SJCRH30 (cell line): ENCODE data around the gene A2M. TPM values are rescaled to one million over a fixed set of nuclear protein-coding genes. Genes with fewer than 3 reads are reported as not detected.

ENCODE experiments used
- DNase-seq, 2 experiments: peaks; one replicate each; pipeline ENCODE4 v3.0.0-alpha.2; 2015 to 2020
- H3K27ac ChIP-seq: fragments of 250-450 bp; sonication (Bioruptor Pico); 2 replicates; pipeline ENCODE4 v1.5.1; 2020; ENCODE audit warnings: mild to moderate bottlenecking, moderate library complexity
- H3K27me3 ChIP-seq: fragments of 250-450 bp; sonication (Bioruptor Pico); 2 replicates; pipeline ENCODE4 v1.5.1; 2020; ENCODE audit warnings: mild to moderate bottlenecking, moderate library complexity
- H3K36me3 ChIP-seq: fragments of 250-450 bp; sonication (Bioruptor Pico); 2 replicates; pipeline ENCODE4 v1.5.1; 2020; ENCODE audit warnings: mild to moderate bottlenecking, moderate library complexity
- H3K4me1 ChIP-seq: fragments of 250-450 bp; sonication (Bioruptor Pico); 2 replicates; pipeline ENCODE4 v1.5.1; 2020; ENCODE audit warnings: mild to moderate bottlenecking, moderate library complexity
- H3K4me3 ChIP-seq: fragments of 250-450 bp; sonication (Bioruptor Pico); 2 replicates; pipeline ENCODE4 v1.5.1; 2020; ENCODE audit warnings: mild to moderate bottlenecking, moderate library complexity
- H3K9me3 ChIP-seq: fragments of 250-450 bp; sonication (Bioruptor Pico); replicated peaks from 2 replicates; pipeline ENCODE4 v1.5.1; 2020; ENCODE audit warnings: mild to moderate bottlenecking, moderate library complexity
- total RNA-seq: library from RNA; depleted of rRNA; stranded (reverse); fragments of >200 nt; shearing (Covaris generic); gene quantifications from 2 replicates; pipeline ENCODE4 v1.2.3, GENCODE V29; 2014

The A2M gene
- total RNA-seq, 1 experiment from 2014 or later: 0.87 TPM

DNA sequence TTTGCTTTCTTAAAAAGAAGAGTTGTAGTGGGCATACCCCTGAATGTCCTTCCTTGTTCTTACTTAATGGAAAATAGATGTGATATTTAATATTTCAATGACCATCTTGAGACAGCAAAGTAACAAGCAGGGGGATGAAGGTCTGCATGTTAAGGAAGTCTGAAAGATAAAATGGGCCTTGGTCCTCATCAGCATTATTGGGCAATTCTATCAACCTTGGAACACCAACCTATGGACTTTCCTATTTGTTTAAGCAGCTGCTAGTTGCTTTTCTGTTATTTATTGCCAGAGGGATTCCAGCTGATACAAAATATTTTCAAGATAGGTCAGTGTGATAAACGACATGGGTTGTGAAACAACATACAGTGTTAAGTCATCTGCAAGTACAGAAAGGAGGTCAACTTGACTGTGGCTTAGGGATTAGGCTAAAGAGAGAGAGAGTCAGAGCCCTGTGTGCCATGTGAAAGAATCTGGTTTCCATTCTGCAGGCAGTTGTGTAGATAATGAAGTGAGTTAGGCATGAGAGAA, 16.4 kb upstream of the A2M start:
- no peak overlapping the region for H3K4me3 ChIP-seq
- no peaks in the 10 kb centered on the region for H3K27me3 ChIP-seq
- DNase-seq: no peak
- peaks cover 8% of the 10 kb centered on the region; the same call in 1 of the 2 replicates for H3K4me1 ChIP-seq
- no peaks in the 10 kb centered on the region for H3K9me3 ChIP-seq
- H3K36me3 ChIP-seq: no peaks in the 10 kb centered on the region
- H3K27ac ChIP-seq: no peak overlapping the region

DNA sequence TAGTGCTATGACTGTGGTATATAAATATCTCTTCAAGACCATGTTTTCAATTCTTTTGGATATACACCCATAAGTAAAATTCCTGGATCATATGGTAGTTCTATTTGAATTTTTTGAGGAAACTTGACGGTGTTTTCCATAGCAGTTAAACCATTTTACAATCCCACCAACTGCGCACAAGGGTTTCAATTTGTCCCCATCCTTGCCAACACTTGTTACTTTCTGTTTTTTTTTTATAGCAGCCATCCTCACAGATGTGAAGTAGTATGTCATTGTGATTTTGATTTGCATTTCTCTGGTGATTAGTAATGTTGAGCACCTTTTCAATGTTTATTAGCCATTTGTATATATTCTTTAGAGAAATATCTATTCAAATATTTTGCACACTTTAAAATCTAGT, 14.5 kb upstream of the A2M start:
- no peak for DNase-seq
- Histone ChIP-seq H3K36me3 (no peaks in the 10 kb centered on the region), H3K27me3 (no peaks in the 10 kb centered on the region), H3K4me3 (no peak overlapping the region), H3K4me1 (peaks cover 4% of the 10 kb centered on the region; the same call in 1 of the 2 replicates), H3K9me3 (no peaks in the 10 kb centered on the region), H3K27ac (no peak overlapping the region)

DNA sequence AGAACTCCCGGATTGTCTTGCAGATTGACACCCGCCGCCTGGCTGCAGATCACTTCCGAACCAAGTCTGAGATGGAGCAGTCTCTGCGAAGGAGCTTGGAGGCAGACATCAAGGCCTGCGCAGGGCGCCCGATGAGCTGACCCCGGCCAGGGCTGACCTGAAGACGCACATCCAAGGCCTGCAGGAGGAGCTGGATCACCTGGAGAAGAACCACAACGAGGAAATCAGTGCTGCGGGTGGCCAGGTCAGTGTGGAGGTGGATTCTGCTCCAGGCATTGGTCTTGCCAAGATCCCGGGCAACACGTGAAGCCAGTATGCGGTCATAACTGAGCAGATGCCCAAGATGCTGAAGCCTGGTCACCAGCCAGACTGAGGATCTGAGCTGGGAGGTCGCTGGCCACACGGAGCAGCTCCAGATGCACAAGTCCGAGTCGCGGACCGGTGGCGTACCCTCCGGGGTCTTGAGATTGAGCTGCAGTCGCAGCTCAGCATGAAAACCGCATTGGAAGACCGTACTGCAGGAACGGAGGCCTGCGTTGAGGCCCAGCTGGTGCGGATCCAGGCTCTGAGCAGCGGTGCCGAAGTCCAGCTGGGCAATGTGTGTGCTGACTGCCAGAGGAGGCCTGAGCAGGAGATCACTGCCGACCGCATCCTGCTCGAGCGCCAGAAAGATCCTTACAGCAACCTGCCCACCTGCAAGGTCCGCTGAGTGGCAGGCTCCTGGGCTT, 12.4 kb upstream of the A2M start:
- no peaks in the 10 kb centered on the region for H3K36me3 ChIP-seq
- no peak overlapping the region for H3K27ac ChIP-seq
- no peaks in the 10 kb centered on the region for H3K27me3 ChIP-seq
- H3K9me3 ChIP-seq: no peaks in the 10 kb centered on the region
- H3K4me3 ChIP-seq: no peak overlapping the region
- DNase-seq: no peak
- H3K4me1 ChIP-seq: no peaks in the 10 kb centered on the region

DNA sequence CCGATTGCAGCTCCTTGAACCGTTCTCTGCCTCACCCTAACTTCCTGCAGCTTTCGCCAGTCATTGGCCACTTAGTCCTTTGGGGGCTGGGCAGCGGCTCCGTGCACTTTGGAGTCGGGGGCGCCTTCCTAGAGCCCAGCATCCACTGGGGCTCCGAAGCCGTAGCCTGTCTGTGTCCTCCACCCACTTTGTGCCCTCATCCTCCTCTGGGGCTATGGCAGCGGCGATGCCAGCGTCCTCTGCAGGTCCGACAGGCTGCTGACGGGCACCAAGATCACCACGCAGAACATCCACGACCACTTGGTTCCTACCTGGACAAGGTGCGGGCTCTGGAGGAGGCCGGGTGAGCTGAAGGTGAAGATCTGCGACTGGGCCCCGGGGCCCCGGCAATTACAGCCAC, 11.8 kb upstream of the A2M start:
- no peaks in the 10 kb centered on the region for H3K9me3 ChIP-seq
- no peaks in the 10 kb centered on the region for H3K27me3 ChIP-seq
- no peaks in the 10 kb centered on the region for H3K36me3 ChIP-seq
- no peak for DNase-seq
- H3K4me3 ChIP-seq: no peak overlapping the region
- H3K27ac ChIP-seq: no peak overlapping the region
- no peaks in the 10 kb centered on the region for H3K4me1 ChIP-seq

DNA sequence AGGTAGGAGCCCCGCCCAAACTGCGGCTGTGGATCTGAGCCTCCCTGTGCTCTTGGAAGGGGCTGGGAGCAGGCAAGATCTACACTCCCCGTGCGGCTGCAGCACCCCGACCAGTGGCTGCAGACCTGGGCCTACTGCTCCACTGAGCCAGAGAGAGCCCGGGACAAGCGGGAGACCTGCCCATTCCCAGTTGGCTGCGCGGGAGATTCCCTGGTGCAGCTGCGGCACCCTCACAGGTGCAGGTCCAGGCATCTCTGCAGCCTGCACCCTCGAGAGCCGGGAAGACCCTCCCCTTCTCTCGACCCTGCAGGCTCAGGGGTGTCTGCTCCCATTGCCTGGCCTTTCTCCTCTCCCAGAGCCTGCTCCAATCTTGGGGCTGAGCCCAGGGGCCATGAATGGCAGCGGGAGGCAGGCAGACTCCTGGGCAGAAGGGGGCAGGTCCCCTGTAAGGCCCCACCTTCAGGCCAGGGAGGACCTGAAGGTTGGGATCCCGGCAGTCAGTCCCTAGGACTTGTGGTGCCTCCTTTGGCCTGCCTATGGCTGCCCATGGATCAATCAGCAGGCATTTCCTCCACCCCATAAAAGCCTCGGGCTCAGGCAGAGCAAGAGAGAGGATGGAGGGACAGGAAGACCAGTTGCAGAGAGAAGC, 8.8 kb upstream of the A2M start:
- Histone ChIP-seq H3K27me3 (no peaks in the 10 kb centered on the region), H3K4me3 (no peak overlapping the region), H3K4me1 (no peaks in the 10 kb centered on the region), H3K9me3 (no peaks in the 10 kb centered on the region), H3K36me3 (no peaks in the 10 kb centered on the region), H3K27ac (no peak overlapping the region)
- DNase-seq: no peak

DNA sequence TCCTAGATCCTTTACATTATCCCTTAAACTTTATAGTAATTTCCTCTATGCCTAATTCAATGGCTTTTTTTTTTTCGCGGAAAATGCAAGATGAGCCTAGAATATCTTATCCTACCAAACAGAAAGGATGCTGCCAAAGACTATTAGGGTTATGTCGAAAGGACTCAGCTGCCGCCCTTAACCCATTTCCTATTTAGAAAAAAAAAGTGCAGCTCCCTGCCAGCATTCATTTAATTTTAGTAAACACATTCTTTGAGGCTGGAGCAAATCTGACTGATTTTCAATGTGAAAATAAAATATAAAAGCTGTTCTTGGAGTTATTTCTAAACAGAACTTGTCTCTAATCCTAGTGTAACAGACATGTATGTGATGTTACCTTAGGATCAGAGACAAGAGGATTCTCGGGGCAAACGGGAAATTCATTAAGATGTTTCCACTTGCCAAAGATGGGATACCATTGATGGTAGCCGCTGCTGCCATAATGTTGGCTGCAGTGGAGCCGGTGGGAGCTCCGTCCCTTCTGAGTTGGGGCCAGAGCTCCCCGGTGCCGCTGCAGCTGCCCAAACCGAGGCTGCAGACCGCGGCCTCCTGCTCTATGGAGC, 8.2 kb upstream of the A2M start:
- no peaks in the 10 kb centered on the region for H3K36me3 ChIP-seq
- H3K27ac ChIP-seq: no peak overlapping the region
- H3K9me3 ChIP-seq: no peaks in the 10 kb centered on the region
- no peaks in the 10 kb centered on the region for H3K4me1 ChIP-seq
- DNase-seq: no peak
- no peaks in the 10 kb centered on the region for H3K27me3 ChIP-seq
- no peak overlapping the region for H3K4me3 ChIP-seq

DNA sequence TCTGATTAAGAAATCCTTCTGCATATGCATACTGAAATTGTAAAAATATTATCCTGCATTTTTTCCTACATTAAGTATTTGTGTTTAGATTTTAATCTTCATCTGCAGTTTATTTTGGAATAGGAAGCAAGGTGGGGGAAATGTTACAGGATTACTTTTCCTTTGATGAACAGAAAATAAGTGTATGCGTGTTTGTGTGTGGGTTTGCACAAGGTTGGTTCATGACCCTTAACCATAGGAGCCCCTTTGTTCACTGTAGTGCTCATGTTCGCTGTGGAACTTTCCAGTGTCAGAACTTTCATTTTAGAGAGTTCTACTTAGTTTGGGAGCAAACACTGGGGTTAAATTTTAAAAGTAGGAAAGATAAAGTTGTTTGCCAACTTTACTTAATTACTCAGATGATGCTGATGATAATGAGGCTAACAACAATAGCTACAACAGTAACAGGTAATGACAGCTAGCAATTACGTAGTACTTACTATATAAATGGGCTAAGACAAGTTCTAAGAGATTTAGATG, 6.4 kb upstream of the A2M start:
- Histone ChIP-seq H3K27ac (no peak overlapping the region), H3K9me3 (no peaks in the 10 kb centered on the region), H3K36me3 (no peaks in the 10 kb centered on the region), H3K4me1 (no peaks in the 10 kb centered on the region), H3K27me3 (no peaks in the 10 kb centered on the region), H3K4me3 (no peak overlapping the region)
- DNase-seq: no peak

DNA sequence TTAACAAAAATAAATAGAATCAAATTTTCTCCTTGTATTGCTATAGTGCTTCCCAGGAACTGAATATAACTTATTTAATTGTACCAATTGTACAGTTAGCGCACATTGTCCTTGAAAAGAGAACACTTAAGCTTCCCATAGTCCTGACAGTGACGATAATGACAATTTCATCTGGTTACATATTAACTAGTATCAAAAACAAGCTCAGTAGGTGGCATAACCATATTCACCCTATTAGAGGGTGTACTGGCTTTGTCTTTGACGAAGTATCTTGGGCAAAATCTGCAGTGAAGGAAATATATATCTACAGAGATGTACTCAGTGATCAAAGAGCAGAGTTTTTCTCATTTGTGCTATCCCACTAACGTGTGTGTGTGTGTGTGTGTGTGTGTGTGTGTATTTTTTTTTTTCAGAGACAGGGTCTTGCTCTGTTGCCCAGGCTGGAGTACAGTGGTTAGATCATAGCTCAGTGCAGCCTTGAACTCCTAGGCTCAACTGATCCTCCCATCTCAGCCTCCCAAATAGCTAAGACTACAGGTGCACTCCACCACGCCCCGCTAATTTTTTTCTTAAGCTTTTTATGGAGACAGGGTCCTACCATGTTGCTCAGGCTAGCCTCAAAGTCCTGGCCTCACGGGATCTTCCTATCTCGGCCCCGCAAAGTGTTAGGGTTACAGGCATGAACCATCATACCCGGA, 4.9 kb upstream of the A2M start:
- DNase-seq: no peak

DNA sequence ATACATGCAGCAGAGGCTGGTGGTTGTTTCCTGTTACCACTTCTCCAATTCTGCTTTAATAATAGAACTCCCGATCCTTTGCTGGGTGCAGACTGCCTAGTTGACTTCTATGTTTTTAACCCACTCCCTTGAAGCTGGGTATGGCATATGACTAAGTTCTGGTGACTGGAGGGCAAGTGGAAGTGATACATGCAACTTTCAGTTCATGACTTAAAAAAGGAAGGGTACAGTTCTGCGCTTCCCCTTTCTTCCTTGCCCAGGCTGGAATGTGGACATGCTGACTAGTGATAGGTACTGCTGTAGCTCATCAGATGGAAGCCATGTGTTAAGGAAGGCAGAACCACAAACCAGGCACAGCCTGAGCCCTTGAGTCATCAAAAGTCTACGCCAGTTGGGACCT, 2.4 kb upstream of the A2M start:
- Histone ChIP-seq H3K27me3 (no peaks in the 10 kb centered on the region), H3K27ac (no peak overlapping the region), H3K9me3 (no peaks in the 10 kb centered on the region), H3K4me3 (no peak overlapping the region), H3K4me1 (no peaks in the 10 kb centered on the region), H3K36me3 (no peaks in the 10 kb centered on the region)
- DNase-seq: no peak

More for the DNA sequence above, 4.9 kb upstream of the A2M start:
- Histone ChIP-seq H3K4me3 (no peak overlapping the region), H3K9me3 (no peaks in the 10 kb centered on the region), H3K27ac (no peak overlapping the region), H3K4me1 (no peaks in the 10 kb centered on the region), H3K36me3 (no peaks in the 10 kb centered on the region), H3K27me3 (no peaks in the 10 kb centered on the region)

DNA sequence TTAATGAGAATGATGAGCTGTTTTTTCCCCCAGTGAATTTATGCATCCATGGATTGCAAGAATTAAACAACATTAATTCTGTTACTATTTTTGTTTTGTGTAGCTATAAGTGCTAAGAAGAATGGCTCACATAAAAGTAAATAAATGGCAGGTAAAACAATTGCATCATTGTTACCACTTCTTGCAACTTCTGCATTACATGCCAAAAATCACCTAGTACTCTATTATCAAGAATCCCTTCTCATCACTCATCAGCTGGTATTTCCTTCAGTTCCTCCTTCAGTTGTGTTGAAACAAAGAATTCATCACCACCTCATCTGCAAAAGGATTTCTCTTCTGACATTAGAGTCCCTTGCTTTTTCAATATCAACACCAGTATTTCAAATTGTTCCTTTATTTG, 773 bp downstream of the A2M start:
- no peak overlapping the region for H3K4me3 ChIP-seq
- DNase-seq: no peak
- H3K36me3 ChIP-seq: no peaks in the 10 kb centered on the region
- H3K4me1 ChIP-seq: no peaks in the 10 kb centered on the region
- no peaks in the 10 kb centered on the region for H3K9me3 ChIP-seq
- no peaks in the 10 kb centered on the region for H3K27me3 ChIP-seq
- H3K27ac ChIP-seq: no peak overlapping the region

DNA sequence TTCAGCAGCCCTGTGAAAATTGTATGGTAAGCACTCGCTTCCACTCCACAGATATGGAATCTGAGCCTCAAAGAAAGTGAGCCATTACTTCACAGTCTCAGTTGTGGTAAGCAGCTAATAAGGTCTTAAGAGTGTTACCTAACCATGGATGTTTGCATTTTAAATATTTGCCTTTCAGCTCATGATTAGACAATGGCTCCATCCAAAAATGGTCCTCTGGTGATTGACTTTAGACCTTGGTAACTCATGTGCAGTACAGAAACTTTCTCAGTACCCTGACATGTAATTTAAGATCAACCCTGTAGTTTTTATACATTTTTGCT, 1.8 kb downstream of the A2M start:
- Histone ChIP-seq H3K36me3 (no peaks in the 10 kb centered on the region), H3K4me1 (no peaks in the 10 kb centered on the region), H3K27me3 (no peaks in the 10 kb centered on the region), H3K4me3 (no peak overlapping the region), H3K9me3 (no peaks in the 10 kb centered on the region), H3K27ac (no peak overlapping the region)
- no peak for DNase-seq

DNA sequence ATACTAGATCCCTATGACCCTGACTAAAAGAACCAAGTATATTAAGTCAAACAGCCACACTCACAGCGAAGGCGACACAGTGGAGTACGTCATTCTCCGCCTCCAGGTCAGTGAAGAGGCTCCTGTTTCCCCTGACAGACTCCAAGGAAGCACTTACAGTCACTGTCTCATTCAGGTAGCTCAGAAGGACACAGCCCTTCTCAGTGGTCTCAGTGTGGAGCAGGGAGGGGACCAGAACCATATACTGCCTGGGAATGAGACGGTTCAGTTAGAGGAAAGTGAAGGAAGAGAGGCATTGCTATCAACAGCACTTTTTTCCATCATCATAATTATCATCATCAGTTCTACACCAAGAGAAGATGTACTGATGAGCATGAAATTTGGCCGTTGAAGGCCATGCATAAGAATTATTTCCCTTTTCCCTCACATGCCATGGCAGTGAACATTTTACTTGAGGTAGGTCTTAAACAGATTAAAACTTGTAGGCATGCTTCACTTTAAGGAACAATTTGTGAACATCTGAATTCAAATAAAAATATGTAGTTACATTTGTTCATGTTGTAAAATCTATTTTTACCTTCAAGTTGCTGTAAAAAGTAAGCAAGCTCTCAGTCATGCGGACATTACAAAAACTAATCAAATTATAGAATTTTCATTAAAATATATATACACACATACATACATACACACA, 2.3 kb downstream of the A2M start:
- H3K27me3 ChIP-seq: no peaks in the 10 kb centered on the region
- no peak overlapping the region for H3K27ac ChIP-seq
- H3K36me3 ChIP-seq: no peaks in the 10 kb centered on the region
- no peaks in the 10 kb centered on the region for H3K9me3 ChIP-seq
- H3K4me3 ChIP-seq: no peak overlapping the region
- no peak for DNase-seq
- H3K4me1 ChIP-seq: no peaks in the 10 kb centered on the region

DNA sequence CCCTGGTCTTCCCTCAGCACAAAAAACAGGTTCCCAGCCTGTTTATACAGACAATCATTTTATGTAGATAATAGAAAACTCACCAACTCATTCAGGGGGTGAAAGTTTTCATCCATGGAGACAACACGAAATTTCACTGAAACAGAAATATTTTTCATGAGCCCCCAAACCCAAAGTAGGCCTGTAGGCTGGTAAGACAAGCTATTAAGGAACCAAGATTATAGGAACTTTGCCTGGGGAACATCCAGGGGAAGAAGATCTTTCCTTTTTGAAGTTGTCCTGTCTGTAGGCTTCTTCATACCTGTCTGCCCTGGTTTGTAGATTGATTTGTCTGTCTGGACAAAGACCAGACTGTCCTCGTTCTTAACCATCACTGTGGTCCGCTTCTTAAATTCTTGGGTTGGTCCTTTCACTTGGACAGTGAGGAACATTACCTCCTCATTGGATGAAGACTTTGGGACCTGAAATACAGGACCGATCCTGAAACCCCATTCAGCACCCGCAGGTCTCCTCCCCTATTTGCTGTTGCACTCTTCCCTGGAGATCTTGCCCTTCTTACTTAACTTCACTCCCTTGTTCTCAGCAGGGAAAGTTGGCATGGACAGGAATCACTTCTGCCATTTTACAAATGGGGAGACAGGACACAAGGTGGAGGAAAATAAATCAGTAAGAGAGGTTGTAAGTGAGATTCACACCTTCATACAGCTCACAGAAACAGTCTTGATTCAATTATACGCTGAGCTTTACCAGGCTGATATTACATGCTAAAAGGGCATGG, 3.5 kb downstream of the A2M start:
- no peaks in the 10 kb centered on the region for H3K36me3 ChIP-seq
- DNase-seq: no peak
- H3K4me1 ChIP-seq: no peaks in the 10 kb centered on the region
- H3K27ac ChIP-seq: no peak overlapping the region
- H3K4me3 ChIP-seq: no peak overlapping the region
- no peaks in the 10 kb centered on the region for H3K9me3 ChIP-seq
- H3K27me3 ChIP-seq: no peaks in the 10 kb centered on the region

DNA sequence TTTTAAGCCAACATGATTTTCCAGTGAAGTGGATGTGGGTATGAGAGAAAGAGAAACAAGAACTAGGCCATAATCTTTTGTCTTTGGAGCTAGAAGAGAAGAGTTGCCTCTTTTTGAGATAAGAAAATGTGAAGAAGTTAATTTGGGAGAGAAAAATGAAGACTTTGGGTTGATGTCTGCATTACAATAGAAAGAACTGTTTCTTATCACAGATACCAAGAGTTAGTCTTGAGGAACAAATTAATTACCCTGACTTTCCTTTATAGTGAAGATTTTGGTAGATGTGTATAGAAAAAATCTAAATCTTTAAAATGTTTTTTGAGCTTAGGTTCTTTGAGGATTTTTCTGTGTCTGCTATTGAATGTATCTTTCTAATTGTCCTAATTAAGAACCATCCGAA, 4.2 kb downstream of the A2M start:
- H3K9me3 ChIP-seq: no peaks in the 10 kb centered on the region
- DNase-seq: no peak
- H3K27me3 ChIP-seq: no peaks in the 10 kb centered on the region

More for the DNA sequence above, 4.2 kb downstream of the A2M start:
- no peaks in the 10 kb centered on the region for H3K4me1 ChIP-seq
- no peak overlapping the region for H3K4me3 ChIP-seq
- H3K27ac ChIP-seq: no peak overlapping the region
- H3K36me3 ChIP-seq: no peaks in the 10 kb centered on the region
